ENCODE results near the gene NME8. TPM values are rescaled to one million over a fixed set of nuclear protein-coding genes. Genes with fewer than 3 reads are reported as not detected.

The NME8 gene
- total RNA-seq, 1 donor from 2014 or later: not detected

DNA sequence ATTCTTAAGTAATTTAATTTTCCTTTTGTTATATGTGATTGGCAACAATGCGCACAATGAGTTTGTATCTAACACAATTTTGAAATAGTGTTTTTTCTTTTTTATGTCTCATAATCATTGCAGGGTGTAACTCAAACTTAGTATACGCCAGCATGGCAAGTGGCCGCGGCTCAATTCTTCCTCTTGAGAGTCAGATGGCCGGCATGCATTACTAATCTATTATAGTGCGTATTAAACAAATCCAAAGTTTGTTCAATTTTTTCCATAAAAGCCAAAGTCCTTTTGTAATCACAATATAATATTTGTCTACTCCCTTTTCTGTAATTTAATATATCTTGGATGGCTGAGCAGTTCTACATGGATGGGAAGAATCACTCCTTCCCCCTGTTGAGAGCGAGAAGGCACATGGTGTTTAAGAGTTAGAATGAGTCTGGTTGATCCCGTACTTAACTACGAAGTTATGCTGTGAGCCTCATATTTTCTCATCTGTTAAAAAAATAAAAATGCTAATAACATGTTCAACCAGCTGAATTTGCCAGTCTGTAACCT is 84.7 kb downstream of the NME8 start:
- DNase-seq (ENCODE audit: low read depth): no peak

DNA sequence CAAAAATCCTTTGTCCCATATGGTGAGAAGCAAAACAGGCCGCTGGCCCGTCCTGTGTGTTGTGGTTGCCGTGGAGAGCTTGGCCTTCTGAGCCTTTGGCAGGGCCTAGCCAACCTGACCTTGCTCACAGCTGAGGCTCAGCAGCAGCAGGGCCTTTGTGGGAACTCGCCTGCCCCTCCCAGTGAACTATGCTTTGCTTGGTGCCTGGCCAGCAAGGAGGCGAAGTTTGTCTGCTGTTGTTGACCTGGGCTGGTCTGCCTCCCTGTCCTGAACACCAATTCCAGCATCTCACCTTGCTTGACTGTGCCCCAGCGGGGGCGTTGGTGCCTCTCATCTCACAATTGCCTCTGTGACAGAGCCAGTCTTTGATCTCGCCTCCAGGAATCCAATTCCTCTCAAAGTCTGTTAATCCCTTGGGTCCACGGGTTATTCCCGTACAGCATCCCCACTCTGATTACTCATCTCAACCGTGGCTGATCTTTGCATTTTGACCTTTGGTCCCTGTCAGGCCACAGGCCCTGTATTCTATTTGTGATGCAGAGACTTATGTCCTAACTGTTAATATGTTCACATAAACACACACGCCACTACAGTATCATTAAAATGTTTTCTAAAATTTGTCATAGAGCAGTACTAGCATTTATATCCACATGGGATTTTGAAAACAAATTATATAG is 94.7 kb downstream of the NME8 start:
- peak; percentile 98 for DNase-seq (ENCODE audit: low read depth)

- DNase-seq (ENCODE audit: low read depth): peak; percentile 85
These were observed 95.7 kb downstream of the NME8 start for GRCh38 chr7:37943905-37944736.

GRCh38 chr7:37944737-37945054 is 96.3 kb downstream of the NME8 start:
- DNase-seq (ENCODE audit: low read depth): peak; percentile 48

DNA sequence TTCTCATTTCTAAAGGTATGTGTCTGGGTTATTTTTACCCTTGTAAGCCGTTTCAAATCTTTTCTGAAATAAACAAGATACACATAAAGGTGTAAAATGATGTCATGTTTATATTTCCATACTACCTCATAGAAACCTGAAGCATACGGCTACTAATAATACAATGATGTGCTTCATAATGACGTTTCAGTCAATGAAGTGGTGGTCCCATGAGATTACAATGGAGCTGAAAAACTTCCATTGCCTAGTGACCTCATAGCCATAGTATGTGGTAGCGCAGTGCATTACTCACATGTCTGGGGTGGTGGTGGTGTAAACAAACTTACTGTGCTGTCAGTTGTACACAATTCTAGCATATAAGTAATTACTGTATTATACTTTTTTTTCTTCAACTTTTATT is 96.9 kb downstream of the NME8 start:
- DNase-seq (ENCODE audit: low read depth): peak; percentile 62

DNA sequence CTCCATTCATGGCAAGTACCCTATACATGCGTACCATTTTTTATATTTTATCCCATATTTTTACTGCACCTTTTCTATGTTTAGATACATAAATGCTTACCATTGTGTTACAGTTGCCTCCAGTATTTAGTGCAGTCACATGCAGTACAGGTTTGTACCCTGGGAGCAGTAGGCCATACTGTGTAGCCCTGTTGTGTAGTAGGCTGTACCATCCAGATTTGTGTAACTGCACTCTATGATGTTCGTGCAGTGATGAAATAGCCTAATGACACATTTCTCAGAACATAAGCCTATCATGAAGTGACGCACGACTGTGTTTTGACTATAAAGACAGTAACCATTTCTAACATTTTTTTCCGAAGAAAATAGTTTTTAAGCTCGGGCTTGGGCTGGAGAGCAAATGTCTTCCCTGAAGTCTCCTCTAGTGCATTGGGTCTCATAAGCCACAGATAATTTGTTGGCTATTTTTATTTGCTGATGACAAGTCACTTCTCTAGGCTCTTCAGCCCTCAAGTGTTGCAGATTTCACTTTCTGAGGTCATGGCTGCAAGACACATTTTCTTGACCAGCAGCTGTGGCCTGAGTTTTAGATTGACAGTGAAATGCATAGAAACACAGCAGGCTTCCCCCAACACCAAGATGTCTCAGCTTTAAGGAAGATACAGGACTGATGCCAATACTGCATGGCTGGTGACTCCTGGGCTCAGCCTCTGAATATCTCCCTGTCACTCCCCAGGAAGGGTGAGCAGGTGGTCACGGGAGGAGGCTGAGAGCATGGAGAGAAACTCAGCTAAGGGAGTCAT is 98.9 kb downstream of the NME8 start:
- DNase-seq (ENCODE audit: low read depth): peak; percentile 68

DNA sequence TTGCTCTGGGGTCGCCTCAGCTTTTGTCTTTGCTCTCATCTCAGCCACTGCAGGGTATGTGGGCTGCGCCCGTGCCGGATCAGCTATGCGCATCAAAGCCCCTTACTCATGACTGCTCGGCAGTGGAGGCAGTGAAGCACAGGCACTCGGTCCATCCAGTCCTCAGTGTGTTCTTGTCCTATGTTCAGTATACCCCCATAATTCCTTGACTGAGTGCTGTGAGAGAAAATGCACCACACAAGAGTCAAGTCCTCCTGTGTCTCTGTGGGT is 99.5 kb downstream of the NME8 start:
- no peak for DNase-seq (ENCODE audit: low read depth)

Other genes with a start within 250 kb of the NME8 start
- gene GPR141, start 164.8 kb upstream of the NME8 start, total RNA-seq: not detected in 2 replicates
- 5.9 and 7.5 TPM in 2 replicates for gene SFRP4, start 68.2 kb downstream of the NME8 start, total RNA-seq
- gene EPDR1, start 72.0 kb downstream of the NME8 start, total RNA-seq: 352 and 357 TPM in 2 replicates

All from myocyte (in vitro differentiated cells).